A549 (cell line): ENCODE data around the gene CCDC78.

ENCODE experiments used
- BCL3 ChIP-seq: fragments of >200 bp; sonication (Bioruptor Twin); formaldehyde crosslinking; IDR thresholded peaks from 3 replicates; pipeline ENCODE4 v1.6.1; 2016
- EP300 ChIP-seq, 2 experiments: fragments of >200 bp; sonication (Bioruptor Twin); formaldehyde crosslinking; IDR thresholded peaks; 2 replicates in 1 of 2; 3 replicates in 1 of 2; pipeline ENCODE4 v1.6.1; 2016 to 2017
- FOSL2 ChIP-seq, 2 experiments: fragments of 450-650 bp in 1 of 2; fragments of >200 bp in 1 of 2; sonication (Bioruptor Twin) in 1 of 2; formaldehyde crosslinking; IDR thresholded peaks; 2 replicates each; pipeline versions ENCODE4 v1.5.0 to v1.6.1; 2016 to 2020; ENCODE audit warnings: mild to moderate bottlenecking in 1 of 2, moderate library complexity in 1 of 2
- HMGXB4 ChIP-seq: fragments of 250-450 bp; sonication (Bioruptor Pico); IDR thresholded peaks from 2 replicates; pipeline ENCODE4 v1.5.0; 2021; ENCODE audit warnings: mild to moderate bottlenecking, moderate library complexity, borderline replicate concordance
- MYC ChIP-seq: IDR thresholded peaks from 2 replicates; pipeline ENCODE4 v1.6.1; 2012; ENCODE audit warnings: mild to moderate bottlenecking, inconsistent platforms, low read length, improper control_type of control experiment, borderline replicate concordance
- POLR2A ChIP-seq: IDR thresholded peaks from 2 replicates; pipeline ENCODE4 v1.6.1; 2012; ENCODE audit warnings: mild to moderate bottlenecking, low read length
- SMC3 ChIP-seq: fragments of >200 bp; sonication (Bioruptor Twin); formaldehyde crosslinking; IDR thresholded peaks from 3 replicates; pipeline ENCODE4 v1.6.1; 2018; ENCODE audit warnings: inconsistent platforms
- TF ChIP-seq, protein P1 (sequence below): fragments of >200 bp; sonication (Bioruptor Twin); formaldehyde crosslinking; IDR thresholded peaks from 3 replicates; pipeline ENCODE4 v1.5.1; 2016
- TF ChIP-seq, protein P2 (sequence below): IDR thresholded peaks from 2 replicates; pipeline ENCODE4 v1.6.1; 2012

DNA sequence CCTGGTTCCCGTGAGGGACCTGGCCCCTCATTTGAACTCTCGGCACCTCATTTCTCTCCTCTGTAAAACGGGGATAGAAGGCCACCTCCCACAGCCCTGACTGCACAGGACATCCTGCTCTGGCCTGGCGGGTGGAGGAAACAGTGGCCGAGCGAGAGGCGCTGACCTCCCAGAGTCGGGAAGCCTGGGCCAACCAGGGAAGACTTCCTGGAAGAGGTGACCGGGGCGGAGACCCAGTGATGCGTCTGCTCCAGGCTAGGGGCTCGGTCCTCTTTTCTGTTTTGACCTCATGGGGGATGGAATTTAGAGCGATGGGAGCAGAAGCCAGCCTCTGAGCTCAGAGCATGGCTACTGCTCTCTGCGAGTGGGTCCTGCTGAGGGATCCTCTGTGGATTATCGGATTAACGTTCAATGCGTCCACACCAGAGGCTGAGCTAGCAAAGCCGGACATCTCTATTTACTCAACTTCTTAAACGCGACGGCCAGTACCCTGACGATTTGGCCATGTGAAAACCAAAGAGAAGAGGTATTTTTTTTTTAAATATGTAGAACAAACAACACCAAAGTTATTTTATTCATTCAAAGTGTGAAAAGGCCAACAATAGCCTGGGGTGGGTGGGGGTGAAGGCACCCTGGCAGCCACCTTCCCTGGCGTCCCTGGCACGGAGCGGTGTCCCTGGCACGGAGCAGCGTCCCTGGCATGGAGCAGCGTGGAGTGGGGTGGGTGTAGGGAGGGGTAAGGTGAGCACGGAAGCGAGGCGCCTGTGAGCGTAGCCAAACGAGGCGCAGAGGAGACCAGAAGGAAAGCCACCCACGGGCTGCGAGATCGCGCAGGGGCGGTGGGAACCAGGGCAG, 25.1 kb upstream of the CCDC78 start:
- TF ChIP-seq, protein P1, sequence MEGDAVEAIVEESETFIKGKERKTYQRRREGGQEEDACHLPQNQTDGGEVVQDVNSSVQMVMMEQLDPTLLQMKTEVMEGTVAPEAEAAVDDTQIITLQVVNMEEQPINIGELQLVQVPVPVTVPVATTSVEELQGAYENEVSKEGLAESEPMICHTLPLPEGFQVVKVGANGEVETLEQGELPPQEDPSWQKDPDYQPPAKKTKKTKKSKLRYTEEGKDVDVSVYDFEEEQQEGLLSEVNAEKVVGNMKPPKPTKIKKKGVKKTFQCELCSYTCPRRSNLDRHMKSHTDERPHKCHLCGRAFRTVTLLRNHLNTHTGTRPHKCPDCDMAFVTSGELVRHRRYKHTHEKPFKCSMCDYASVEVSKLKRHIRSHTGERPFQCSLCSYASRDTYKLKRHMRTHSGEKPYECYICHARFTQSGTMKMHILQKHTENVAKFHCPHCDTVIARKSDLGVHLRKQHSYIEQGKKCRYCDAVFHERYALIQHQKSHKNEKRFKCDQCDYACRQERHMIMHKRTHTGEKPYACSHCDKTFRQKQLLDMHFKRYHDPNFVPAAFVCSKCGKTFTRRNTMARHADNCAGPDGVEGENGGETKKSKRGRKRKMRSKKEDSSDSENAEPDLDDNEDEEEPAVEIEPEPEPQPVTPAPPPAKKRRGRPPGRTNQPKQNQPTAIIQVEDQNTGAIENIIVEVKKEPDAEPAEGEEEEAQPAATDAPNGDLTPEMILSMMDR, result no peak
- TF ChIP-seq HMGXB4 (CRISPR knock-in tag), result no peak
- TF ChIP-seq FOSL2 (IDR thresholded peaks at IDR 0.05), result no peak
- no peak for TF ChIP-seq FOSL2 (CRISPR knock-in tag; IDR thresholded peaks at IDR 0.05)
- TF ChIP-seq BCL3, result no peak
- no peak for TF ChIP-seq SMC3
- TF ChIP-seq, protein P2, sequence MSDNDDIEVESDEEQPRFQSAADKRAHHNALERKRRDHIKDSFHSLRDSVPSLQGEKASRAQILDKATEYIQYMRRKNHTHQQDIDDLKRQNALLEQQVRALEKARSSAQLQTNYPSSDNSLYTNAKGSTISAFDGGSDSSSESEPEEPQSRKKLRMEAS, result no peak
- TF ChIP-seq POLR2A, result no peak
- TF ChIP-seq EP300 (IDR thresholded peaks at IDR 0.05), result no peak
- TF ChIP-seq MYC, result no peak
